HepG2 (cell line): Measurements from ENCODE around the gene GNRH2. TPM values are rescaled to one million over a fixed set of nuclear protein-coding genes. Genes with fewer than 3 reads are reported as not detected.

Experiments used
- DMAP1 ChIP-seq: IDR thresholded peaks from 2 replicates; pipeline ENCODE4 v1.6.1; 2016
- EP300 ChIP-seq, 3 experiments: sonication (generic) in 1 of 3; formaldehyde crosslinking in 1 of 3; IDR thresholded peaks; 2 replicates each; pipeline versions ENCODE4 v1.5.1 to v1.6.1; 2011 to 2020; ENCODE audit warnings: low read depth in 2 of 3, low read length in 2 of 3, borderline replicate concordance in 1 of 3, improper control_type of control experiment in 1 of 3, mild to moderate bottlenecking in 1 of 3, missing genetic modification reagents in 1 of 3, moderate library complexity in 1 of 3
- HDAC1 ChIP-seq: sonication (generic); formaldehyde crosslinking; IDR thresholded peaks from 2 replicates; pipeline ENCODE4 v1.5.1; 2020; ENCODE audit warnings: mild to moderate bottlenecking, missing genetic modification reagents
- HDAC2 ChIP-seq: sonication (generic); formaldehyde crosslinking; IDR thresholded peaks from 2 replicates; pipeline ENCODE4 v1.4.0; 2020; ENCODE audit warnings: missing genetic modification reagents
- NFIB ChIP-seq: sonication (generic); formaldehyde crosslinking; IDR thresholded peaks from 2 replicates; pipeline ENCODE4 v1.9.0; 2021; ENCODE audit warnings: missing genetic modification reagents, mild to moderate bottlenecking, borderline replicate concordance
- PRPF4 ChIP-seq: fragments of 200-400 bp; formaldehyde crosslinking; IDR thresholded peaks from 2 replicates; pipeline ENCODE4 v1.6.1; 2016; ENCODE audit warnings: low read length, low read depth; ENCODE audit not compliant: poor library complexity, severe bottlenecking
- RFXANK ChIP-seq: IDR thresholded peaks from 2 replicates; pipeline ENCODE4 v1.6.1; 2016
- RORA ChIP-seq: sonication (generic); formaldehyde crosslinking; IDR thresholded peaks from 2 replicates; pipeline ENCODE4 v1.5.0; 2020; ENCODE audit warnings: mild to moderate bottlenecking, missing genetic modification reagents, moderate library complexity
- SIN3A ChIP-seq: IDR thresholded peaks from 2 replicates; pipeline ENCODE4 v1.6.1; 2011; ENCODE audit warnings: low read depth, mild to moderate bottlenecking, control low read depth, low read length, borderline replicate concordance
- SOX6 ChIP-seq, 2 experiments: fragments of 450-650 bp in 1 of 2; sonication (generic) in 1 of 2; formaldehyde crosslinking in 1 of 2; IDR thresholded peaks; 2 replicates each; pipeline versions ENCODE4 v1.4.0 to v1.6.1; 2017 to 2020; ENCODE audit warnings: antibody characterized with exemption in 1 of 2, mild to moderate bottlenecking in 1 of 2, missing genetic modification reagents in 1 of 2
- WIZ ChIP-seq: sonication (generic); formaldehyde crosslinking; IDR thresholded peaks from 2 replicates; pipeline ENCODE4 v1.5.1; 2020; ENCODE audit warnings: mild to moderate bottlenecking, missing genetic modification reagents
- ZNF260 ChIP-seq: sonication (generic); formaldehyde crosslinking; IDR thresholded peaks from 2 replicates; pipeline ENCODE4 v1.4.0; 2020; ENCODE audit warnings: missing genetic modification reagents, low read depth, mild to moderate bottlenecking, borderline replicate concordance
- ZNF451 ChIP-seq: sonication (generic); formaldehyde crosslinking; IDR thresholded peaks from 2 replicates; pipeline ENCODE4 v1.5.0; 2020; ENCODE audit warnings: mild to moderate bottlenecking, missing genetic modification reagents
- polyA plus RNA-seq, 8 experiments: library from polyadenylated mRNA; depleted of rRNA in 3 of 8; stranded (reverse) in 7 of 8; unstranded in 1 of 8; fragments of >200 nt; fragmentation: Illumina TruSeq in 4 of 8; extraction: Trizol in 4 of 8; gene quantifications; 2 replicates each; pipeline versions ENCODE4 v1.2.1 to v1.2.3, GENCODE V29; 2011 to 2016; ENCODE audit warnings: low read depth in 4 of 8, missing spikeins in 1 of 8, mixed read lengths in 1 of 8; ENCODE audit not compliant: insufficient read depth in 1 of 8
- total RNA-seq, 5 experiments: library from RNA; depleted of rRNA; stranded (reverse); fragments of >200 nt; fragmentation: Illumina TruSeq; extraction: Trizol; gene quantifications; 2 replicates each; pipeline ENCODE4 v1.2.3, GENCODE V29; 2016; ENCODE audit warnings: low read depth in 1 of 5
- TF ChIP-seq, protein P1 (sequence below): sonication (generic); formaldehyde crosslinking; IDR thresholded peaks from 2 replicates; pipeline ENCODE4 v1.5.0; 2020; ENCODE audit warnings: missing genetic modification reagents
- TF ChIP-seq, protein P2 (sequence below): sonication (generic); formaldehyde crosslinking; IDR thresholded peaks from 2 replicates; pipeline ENCODE4 v1.4.0; 2020; ENCODE audit warnings: missing genetic modification reagents
- TF ChIP-seq, protein P3 (sequence below): sonication (generic); formaldehyde crosslinking; IDR thresholded peaks from 2 replicates; pipeline ENCODE4 v1.4.0; 2020; ENCODE audit warnings: missing genetic modification reagents, mild to moderate bottlenecking, borderline replicate concordance
- TF ChIP-seq, protein P4 (sequence below): sonication (generic); formaldehyde crosslinking; IDR thresholded peaks from 2 replicates; pipeline ENCODE4 v1.4.0; 2020; ENCODE audit warnings: mild to moderate bottlenecking, low read depth, missing genetic modification reagents

The GNRH2 gene
- total and polyA plus RNA-seq, 2 of the 13 experiments (the other 11 are each of a cell fraction or from before 2014, with no cell fraction given) = 0.28 TPM; not detected in 1

DNA sequence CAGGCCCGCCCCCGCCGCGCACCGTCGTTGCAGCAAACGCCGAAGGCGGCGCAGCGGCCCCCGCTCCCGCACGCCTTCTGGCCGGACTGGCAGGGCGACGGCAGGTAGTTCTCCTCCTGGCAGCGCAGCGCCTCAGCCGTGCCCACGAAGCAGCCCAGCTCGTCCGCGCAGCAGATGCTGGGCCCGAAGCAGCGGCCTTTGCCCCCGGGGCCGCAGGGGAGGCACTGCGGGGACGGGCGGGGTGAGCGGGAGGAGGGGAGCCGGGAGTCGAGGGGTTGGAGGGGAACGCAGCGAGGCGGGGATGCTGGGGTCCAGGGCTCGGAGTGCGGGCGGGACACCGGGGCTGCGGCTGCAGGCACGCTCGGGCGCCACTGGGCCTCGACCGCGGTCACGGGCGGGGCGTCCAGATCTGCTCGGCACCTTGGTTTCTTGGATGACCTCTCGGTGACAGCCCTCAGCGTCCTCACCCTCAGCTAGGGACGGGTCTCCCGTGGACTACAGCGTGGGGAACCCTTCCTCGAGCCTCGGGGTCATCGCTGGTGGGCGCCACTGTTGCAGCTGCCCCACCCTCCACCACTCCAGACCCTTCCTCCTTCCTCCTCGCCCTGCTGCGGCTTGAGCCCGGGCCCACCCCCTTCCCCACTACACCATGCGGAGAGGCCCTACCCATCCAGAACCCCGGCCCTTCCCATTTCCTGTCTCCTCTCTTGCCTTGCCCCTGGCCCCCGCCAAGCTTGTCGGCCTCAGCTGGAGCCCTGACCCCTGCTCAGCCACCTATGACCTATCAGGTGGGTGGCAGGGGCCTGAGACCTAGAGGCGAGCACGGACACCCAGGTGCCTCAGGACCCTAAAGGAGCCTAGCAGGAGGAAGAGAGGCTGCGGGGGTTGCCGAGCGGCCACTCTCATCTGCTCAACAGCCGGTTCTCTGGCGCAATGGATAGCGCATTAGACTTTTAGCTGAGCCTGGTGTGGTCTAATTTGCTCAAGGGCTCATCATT lies 39.8 kb downstream of the GNRH2 start (continued):
- no peak for TF ChIP-seq SIN3A
- TF ChIP-seq ZNF451 (CRISPR knock-in tag) = no peak
- TF ChIP-seq PRPF4 = no peak
- TF ChIP-seq NFIB (CRISPR knock-in tag) = 0 out of 2 replicates have a peak, but pooled peaks have one; percentile 40
- TF ChIP-seq RORA (CRISPR knock-in tag) = no peak
- TF ChIP-seq DMAP1 (CRISPR knock-in tag) = no peak
- TF ChIP-seq, protein P1, sequence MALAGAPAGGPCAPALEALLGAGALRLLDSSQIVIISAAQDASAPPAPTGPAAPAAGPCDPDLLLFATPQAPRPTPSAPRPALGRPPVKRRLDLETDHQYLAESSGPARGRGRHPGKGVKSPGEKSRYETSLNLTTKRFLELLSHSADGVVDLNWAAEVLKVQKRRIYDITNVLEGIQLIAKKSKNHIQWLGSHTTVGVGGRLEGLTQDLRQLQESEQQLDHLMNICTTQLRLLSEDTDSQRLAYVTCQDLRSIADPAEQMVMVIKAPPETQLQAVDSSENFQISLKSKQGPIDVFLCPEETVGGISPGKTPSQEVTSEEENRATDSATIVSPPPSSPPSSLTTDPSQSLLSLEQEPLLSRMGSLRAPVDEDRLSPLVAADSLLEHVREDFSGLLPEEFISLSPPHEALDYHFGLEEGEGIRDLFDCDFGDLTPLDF (CRISPR knock-in tag) = no peak
- TF ChIP-seq, protein P2, sequence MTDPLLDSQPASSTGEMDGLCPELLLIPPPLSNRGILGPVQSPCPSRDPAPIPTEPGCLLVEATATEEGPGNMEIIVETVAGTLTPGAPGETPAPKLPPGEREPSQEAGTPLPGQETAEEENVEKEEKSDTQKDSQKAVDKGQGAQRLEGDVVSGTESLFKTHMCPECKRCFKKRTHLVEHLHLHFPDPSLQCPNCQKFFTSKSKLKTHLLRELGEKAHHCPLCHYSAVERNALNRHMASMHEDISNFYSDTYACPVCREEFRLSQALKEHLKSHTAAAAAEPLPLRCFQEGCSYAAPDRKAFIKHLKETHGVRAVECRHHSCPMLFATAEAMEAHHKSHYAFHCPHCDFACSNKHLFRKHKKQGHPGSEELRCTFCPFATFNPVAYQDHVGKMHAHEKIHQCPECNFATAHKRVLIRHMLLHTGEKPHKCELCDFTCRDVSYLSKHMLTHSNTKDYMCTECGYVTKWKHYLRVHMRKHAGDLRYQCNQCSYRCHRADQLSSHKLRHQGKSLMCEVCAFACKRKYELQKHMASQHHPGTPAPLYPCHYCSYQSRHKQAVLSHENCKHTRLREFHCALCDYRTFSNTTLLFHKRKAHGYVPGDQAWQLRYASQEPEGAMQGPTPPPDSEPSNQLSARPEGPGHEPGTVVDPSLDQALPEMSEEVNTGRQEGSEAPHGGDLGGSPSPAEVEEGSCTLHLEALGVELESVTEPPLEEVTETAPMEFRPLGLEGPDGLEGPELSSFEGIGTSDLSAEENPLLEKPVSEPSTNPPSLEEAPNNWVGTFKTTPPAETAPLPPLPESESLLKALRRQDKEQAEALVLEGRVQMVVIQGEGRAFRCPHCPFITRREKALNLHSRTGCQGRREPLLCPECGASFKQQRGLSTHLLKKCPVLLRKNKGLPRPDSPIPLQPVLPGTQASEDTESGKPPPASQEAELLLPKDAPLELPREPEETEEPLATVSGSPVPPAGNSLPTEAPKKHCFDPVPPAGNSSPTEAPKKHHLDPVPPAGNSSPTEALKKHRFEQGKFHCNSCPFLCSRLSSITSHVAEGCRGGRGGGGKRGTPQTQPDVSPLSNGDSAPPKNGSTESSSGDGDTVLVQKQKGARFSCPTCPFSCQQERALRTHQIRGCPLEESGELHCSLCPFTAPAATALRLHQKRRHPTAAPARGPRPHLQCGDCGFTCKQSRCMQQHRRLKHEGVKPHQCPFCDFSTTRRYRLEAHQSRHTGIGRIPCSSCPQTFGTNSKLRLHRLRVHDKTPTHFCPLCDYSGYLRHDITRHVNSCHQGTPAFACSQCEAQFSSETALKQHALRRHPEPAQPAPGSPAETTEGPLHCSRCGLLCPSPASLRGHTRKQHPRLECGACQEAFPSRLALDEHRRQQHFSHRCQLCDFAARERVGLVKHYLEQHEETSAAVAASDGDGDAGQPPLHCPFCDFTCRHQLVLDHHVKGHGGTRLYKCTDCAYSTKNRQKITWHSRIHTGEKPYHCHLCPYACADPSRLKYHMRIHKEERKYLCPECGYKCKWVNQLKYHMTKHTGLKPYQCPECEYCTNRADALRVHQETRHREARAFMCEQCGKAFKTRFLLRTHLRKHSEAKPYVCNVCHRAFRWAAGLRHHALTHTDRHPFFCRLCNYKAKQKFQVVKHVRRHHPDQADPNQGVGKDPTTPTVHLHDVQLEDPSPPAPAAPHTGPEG (CRISPR knock-in tag) = no peak
- no peak for TF ChIP-seq ZNF260 (CRISPR knock-in tag)
- TF ChIP-seq RFXANK = no peak
- TF ChIP-seq HDAC1 (CRISPR knock-in tag) = peak; percentile 36; the same call in 1 of the 2 replicates
- TF ChIP-seq HDAC2 (CRISPR knock-in tag) = no peak; the same call in 1 of the 2 replicates
- peak; percentile 22; the same call in 1 of the 2 replicates for TF ChIP-seq WIZ
- no peak for TF ChIP-seq EP300 (IDR thresholded peaks at IDR 0.05; ENCODE audit: low read depth in 2 of 2, low read length in 2 of 2)
- TF ChIP-seq EP300 (CRISPR knock-in tag; IDR thresholded peaks at IDR 0.05; ENCODE audit: borderline replicate concordance) = no peak
- TF ChIP-seq, protein P3, sequence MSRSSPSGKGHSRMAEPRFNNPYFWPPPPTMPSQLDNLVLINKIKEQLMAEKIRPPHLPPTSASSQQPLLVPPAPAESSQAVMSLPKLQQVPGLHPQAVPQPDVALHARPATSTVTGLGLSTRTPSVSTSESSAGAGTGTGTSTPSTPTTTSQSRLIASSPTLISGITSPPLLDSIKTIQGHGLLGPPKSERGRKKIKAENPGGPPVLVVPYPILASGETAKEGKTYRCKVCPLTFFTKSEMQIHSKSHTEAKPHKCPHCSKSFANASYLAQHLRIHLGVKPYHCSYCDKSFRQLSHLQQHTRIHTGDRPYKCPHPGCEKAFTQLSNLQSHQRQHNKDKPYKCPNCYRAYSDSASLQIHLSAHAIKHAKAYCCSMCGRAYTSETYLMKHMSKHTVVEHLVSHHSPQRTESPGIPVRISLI (CRISPR knock-in tag) = peak; percentile 24; the same call in 1 of the 2 replicates
- no peak for TF ChIP-seq SOX6 (IDR thresholded peaks at IDR 0.05)
- no peak for TF ChIP-seq SOX6 (CRISPR knock-in tag; IDR thresholded peaks at IDR 0.05)
- TF ChIP-seq, protein P4, sequence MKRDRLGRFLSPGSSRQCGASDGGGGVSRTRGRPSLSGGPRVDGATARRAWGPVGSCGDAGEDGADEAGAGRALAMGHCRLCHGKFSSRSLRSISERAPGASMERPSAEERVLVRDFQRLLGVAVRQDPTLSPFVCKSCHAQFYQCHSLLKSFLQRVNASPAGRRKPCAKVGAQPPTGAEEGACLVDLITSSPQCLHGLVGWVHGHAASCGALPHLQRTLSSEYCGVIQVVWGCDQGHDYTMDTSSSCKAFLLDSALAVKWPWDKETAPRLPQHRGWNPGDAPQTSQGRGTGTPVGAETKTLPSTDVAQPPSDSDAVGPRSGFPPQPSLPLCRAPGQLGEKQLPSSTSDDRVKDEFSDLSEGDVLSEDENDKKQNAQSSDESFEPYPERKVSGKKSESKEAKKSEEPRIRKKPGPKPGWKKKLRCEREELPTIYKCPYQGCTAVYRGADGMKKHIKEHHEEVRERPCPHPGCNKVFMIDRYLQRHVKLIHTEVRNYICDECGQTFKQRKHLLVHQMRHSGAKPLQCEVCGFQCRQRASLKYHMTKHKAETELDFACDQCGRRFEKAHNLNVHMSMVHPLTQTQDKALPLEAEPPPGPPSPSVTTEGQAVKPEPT (CRISPR knock-in tag) = 0 out of 2 replicates have a peak, but pooled peaks have one; percentile 36
